OCI-LY3 (cell line): ENCODE measurements around the gene RNASEH1.

Source experiments
- EZH2phosphoT487 ChIP-seq: fragments of 200-600 bp; shearing (Covaris generic); IDR thresholded peaks from 2 replicates; pipeline ENCODE4 v1.6.1; 2018; ENCODE audit warnings: antibody characterized with exemption, mixed run types, low read depth
- TF ChIP-seq, protein P1 (sequence below): fragments of 200-600, 300-600 bp; sonication (generic); IDR thresholded peaks from 2 replicates; pipeline ENCODE4 v1.5.1; 2014; ENCODE audit warnings: antibody characterized with exemption, low read length, low read depth

DNA sequence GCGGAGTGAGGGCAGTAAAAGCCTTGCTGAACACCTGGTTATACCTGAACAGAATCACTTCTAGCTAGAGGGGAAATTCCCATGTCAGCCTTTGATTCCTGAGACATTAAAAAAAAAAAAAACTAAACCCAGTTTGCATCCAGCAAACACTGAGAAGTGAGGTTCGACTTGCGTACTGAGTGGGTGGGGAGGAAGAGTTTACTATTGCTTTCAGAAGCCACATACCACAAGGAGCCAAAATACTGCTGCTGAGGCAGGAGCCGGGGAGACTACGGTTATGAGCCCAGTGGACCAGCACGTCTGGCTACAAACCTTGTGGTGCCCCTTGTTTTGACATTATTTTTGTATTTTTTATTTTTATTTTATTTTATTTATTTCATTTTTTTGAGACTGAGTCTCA, 39.4 kb upstream of the RNASEH1 start:
- TF ChIP-seq, protein P1, sequence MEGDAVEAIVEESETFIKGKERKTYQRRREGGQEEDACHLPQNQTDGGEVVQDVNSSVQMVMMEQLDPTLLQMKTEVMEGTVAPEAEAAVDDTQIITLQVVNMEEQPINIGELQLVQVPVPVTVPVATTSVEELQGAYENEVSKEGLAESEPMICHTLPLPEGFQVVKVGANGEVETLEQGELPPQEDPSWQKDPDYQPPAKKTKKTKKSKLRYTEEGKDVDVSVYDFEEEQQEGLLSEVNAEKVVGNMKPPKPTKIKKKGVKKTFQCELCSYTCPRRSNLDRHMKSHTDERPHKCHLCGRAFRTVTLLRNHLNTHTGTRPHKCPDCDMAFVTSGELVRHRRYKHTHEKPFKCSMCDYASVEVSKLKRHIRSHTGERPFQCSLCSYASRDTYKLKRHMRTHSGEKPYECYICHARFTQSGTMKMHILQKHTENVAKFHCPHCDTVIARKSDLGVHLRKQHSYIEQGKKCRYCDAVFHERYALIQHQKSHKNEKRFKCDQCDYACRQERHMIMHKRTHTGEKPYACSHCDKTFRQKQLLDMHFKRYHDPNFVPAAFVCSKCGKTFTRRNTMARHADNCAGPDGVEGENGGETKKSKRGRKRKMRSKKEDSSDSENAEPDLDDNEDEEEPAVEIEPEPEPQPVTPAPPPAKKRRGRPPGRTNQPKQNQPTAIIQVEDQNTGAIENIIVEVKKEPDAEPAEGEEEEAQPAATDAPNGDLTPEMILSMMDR = no peak
- no peak for TF ChIP-seq EZH2phosphoT487
